Transverse colon (tissue), 4 donors: ENCODE measurements around the gene RMND5A. TPM values are rescaled to one million over a fixed set of nuclear protein-coding genes. Genes with fewer than 3 reads are reported as not detected.

Experiments
- DNase-seq: peaks from one replicate; pipeline ENCODE4 v3.0.0-alpha.2; 2019
- H3K27ac ChIP-seq, 4 donors: fragments of 200-600 bp; sonication (generic); 2 replicates each; pipeline ENCODE4 v1.5.1; 2016 to 2018; ENCODE audit warnings: inconsistent platforms in 4 of 4
- H3K27me3 ChIP-seq: fragments of 200-600 bp; sonication (generic); 2 replicates; pipeline ENCODE4 v1.5.1; 2017; ENCODE audit warnings: inconsistent platforms
- H3K36me3 ChIP-seq, 4 donors: fragments of 200-600 bp; sonication (generic); 2 replicates each; pipeline ENCODE4 v1.5.1; 2017 to 2019; ENCODE audit warnings: inconsistent platforms in 4 of 4
- H3K4me1 ChIP-seq, 4 donors: fragments of 200-600 bp; sonication (generic); 2 replicates each; pipeline ENCODE4 v1.5.1; 2017 to 2020; ENCODE audit warnings: inconsistent platforms in 4 of 4
- H3K4me3 ChIP-seq, 4 donors: fragments of 200-600 bp; sonication (generic); 1 replicate in 1 of 4; 2 replicates in 3 of 4; pipeline versions ENCODE4 v1.5.1 to v1.6.1; 2017 to 2019; ENCODE audit warnings: inconsistent platforms in 4 of 4
- H3K9me3 ChIP-seq, 2 donors: fragments of 200-600 bp; sonication (generic); 2 replicates each; pipeline ENCODE4 v1.5.1; 2017 to 2019; ENCODE audit warnings: inconsistent platforms in 2 of 2
- EP300 ChIP-seq: sonication (generic); formaldehyde crosslinking; IDR thresholded peaks from one replicate; pipeline ENCODE4 v1.6.1; 2017; ENCODE audit warnings: antibody characterized with exemption, low read depth
- POLR2A ChIP-seq: fragments of 450-650 bp; IDR thresholded peaks from one replicate; pipeline ENCODE4 v1.6.1; 2016; ENCODE audit warnings: antibody characterized with exemption, mild to moderate bottlenecking, moderate library complexity
- POLR2AphosphoS5 ChIP-seq, 3 donors: sonication (generic); formaldehyde crosslinking; IDR thresholded peaks; one replicate each; pipeline ENCODE4 v1.6.1; 2016; ENCODE audit warnings: antibody characterized with exemption in 3 of 3
- WGBS, 2 donors: methylation state at CpG; one replicate each; pipeline ENCODE4 v1.1.5; 2018; ENCODE audit warnings: low coverage in 1 of 2; 5-methylcytosine and 5-hydroxymethylcytosine counted together
- in situ Hi-C, 4 donors: fragments of 200-750 bp; cut with MboI; loops; one replicate each; pipeline versions ENCODE4 v1.15.0 to v1.15.1; 2017; ENCODE audit warnings: low sequenced_read_pairs in 3 of 4, low pct_ligation_motif_present in 1 of 4, low pct_unique_long_range_greater_than_20kb in 1 of 4
- intact Hi-C: fragments of 100-400 bp; cut with DNase I; formaldehyde crosslinking; loops from one replicate; pipeline ENCODE4 v1.15.1; 2023; ENCODE audit warnings: low total_unique reads
- total RNA-seq, 4 donors: library from RNA; depleted of rRNA; stranded (reverse); fragments of >200 nt; gene quantifications; one replicate each; pipeline ENCODE4 v1.1.0, GENCODE V29; 2016
- TF ChIP-seq, protein P1 (sequence below), 5 experiments: fragments of 200-600 bp in 3 of 5; fragments of 450-650 bp in 2 of 5; sonication (generic) in 3 of 5; IDR thresholded peaks; 1 replicate in 2 of 5; 2 replicates in 3 of 5; pipeline ENCODE4 v1.5.1; 2016 to 2017; ENCODE audit warnings: antibody characterized with exemption in 5 of 5, inconsistent platforms in 3 of 5, mild to moderate bottlenecking in 2 of 5, moderate library complexity in 1 of 5

RMND5A gene
- total RNA-seq, 4 donors from 2014 or later = 58.1 to 94.8 (median 72.4) TPM

DNA sequence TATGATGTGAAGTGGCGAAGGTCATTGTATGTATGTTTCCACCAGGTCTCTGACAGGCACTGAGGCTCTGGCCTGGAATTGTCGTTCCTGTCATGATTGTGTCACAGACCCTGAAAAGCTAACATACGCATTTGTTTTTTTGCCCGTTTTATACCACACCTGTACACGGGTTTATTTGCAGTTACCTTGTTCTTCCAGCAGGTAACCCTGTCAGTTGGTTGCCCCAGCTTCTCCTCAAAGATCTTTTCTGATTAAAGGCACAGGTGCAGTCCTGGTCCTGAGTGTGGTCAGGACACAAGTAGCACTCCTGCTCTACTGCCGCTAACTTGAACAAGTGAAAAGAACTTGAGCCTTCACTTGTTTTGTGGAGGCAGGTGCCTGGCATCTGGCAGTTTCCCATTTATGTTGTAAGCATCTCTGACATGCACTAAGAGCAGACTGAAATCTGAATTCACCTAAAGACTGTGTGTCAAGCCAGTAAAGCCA is 50.8 kb downstream of the RMND5A start:
- TF ChIP-seq EP300 = no peak
- TF ChIP-seq, protein P1, sequence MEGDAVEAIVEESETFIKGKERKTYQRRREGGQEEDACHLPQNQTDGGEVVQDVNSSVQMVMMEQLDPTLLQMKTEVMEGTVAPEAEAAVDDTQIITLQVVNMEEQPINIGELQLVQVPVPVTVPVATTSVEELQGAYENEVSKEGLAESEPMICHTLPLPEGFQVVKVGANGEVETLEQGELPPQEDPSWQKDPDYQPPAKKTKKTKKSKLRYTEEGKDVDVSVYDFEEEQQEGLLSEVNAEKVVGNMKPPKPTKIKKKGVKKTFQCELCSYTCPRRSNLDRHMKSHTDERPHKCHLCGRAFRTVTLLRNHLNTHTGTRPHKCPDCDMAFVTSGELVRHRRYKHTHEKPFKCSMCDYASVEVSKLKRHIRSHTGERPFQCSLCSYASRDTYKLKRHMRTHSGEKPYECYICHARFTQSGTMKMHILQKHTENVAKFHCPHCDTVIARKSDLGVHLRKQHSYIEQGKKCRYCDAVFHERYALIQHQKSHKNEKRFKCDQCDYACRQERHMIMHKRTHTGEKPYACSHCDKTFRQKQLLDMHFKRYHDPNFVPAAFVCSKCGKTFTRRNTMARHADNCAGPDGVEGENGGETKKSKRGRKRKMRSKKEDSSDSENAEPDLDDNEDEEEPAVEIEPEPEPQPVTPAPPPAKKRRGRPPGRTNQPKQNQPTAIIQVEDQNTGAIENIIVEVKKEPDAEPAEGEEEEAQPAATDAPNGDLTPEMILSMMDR (IDR thresholded peaks at IDR 0.05) = no peak
- TF ChIP-seq POLR2A = no peak
- no peak for TF ChIP-seq POLR2AphosphoS5 (IDR thresholded peaks at IDR 0.05)
- Histone ChIP-seq H3K4me1 (no peaks in the 10 kb centered on the region), H3K9me3 (no peaks in the 10 kb centered on the region), H3K36me3 (peaks cover 0 to 60% (median 10%) of the 10 kb centered on the region in 4 donors), H3K4me3 (no peak overlapping the region), H3K27me3 (no peaks in the 10 kb centered on the region), H3K27ac (no peak overlapping the region)
- WGBS, 2 donors = 88 to 91% methylated on average over 4 to 6 of the region's 6 CpGs
- intact Hi-C loops (no loop called here), in situ Hi-C loops (no loop called here)
- no peak for DNase-seq

DNA sequence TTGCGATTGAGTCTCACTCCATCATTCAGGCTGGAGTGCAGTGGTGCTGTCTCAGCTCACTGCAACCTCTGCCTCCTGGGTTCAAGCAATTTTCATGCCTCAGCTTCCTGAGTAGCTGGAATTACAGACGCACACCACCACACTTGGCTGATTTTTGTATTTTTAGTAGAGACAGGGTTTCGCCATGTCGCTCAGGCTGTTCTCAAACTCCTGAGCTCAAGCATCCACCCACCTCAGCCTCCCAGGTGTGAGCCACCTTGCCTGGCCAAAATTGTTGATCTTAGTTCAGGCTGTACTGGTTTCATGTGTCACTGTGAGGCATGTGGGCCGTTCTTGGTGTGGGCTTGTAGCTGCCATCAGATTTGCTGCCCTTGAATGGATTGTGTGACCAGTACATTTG is 52.5 kb downstream of the RMND5A start:
- Histone ChIP-seq H3K36me3 (peaks cover 0 to 59% (median 8%) of the 10 kb centered on the region in 4 donors), H3K27me3 (no peaks in the 10 kb centered on the region), H3K27ac (no peak overlapping the region), H3K4me1 (no peaks in the 10 kb centered on the region), H3K4me3 (no peak overlapping the region), H3K9me3 (no peaks in the 10 kb centered on the region)
- 81 to 100% methylated on average over 1 to 5 of the region's 5 CpGs for WGBS, 2 donors
- no peak for TF ChIP-seq POLR2AphosphoS5 (IDR thresholded peaks at IDR 0.05)
- TF ChIP-seq, protein P1 (IDR thresholded peaks at IDR 0.05) = no peak
- TF ChIP-seq EP300 = no peak
- TF ChIP-seq POLR2A = no peak
- DNase-seq = no peak
- intact Hi-C loops = no loop called here
- in situ Hi-C loops = no loop called here

DNA sequence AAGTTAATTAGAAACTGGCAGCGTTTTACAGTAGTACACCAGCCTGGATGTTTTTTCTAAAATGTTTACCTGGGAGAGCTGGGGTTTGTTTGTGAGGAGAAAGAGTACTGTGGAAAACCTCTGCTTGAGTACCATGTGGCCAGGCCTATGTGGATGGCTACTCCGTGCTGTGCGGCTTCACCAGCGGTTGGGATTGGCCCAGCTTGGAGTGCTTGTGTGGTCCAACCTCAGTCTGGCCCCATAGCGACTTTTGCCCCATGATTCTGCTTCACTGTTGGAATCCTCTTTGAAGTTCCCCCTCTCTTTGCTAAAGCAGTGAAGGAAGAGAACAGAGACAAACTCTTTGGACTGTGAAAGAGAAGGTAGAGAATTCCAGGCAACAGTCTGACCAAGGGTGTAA is 54.8 kb downstream of the RMND5A start:
- H3K36me3 ChIP-seq = peaks cover 0 to 50% (median 8%) of the 10 kb centered on the region in 4 donors
- H3K4me3 ChIP-seq = no peak overlapping the region
- H3K4me1 ChIP-seq = no peaks in the 10 kb centered on the region
- WGBS, 2 donors = 60 to 74% methylated on average over 1 to 5 of the region's 5 CpGs
- H3K27ac ChIP-seq = no peak overlapping the region
- in situ Hi-C loops (no loop called here), intact Hi-C loops (no loop called here)
- TF ChIP-seq POLR2AphosphoS5 (IDR thresholded peaks at IDR 0.05) (no peak), POLR2A (no peak), EP300 (no peak)
- TF ChIP-seq, protein P1 (IDR thresholded peaks at IDR 0.05) = no peak
- no peak for DNase-seq
- H3K27me3 ChIP-seq = no peaks in the 10 kb centered on the region
- H3K9me3 ChIP-seq = no peaks in the 10 kb centered on the region

DNA sequence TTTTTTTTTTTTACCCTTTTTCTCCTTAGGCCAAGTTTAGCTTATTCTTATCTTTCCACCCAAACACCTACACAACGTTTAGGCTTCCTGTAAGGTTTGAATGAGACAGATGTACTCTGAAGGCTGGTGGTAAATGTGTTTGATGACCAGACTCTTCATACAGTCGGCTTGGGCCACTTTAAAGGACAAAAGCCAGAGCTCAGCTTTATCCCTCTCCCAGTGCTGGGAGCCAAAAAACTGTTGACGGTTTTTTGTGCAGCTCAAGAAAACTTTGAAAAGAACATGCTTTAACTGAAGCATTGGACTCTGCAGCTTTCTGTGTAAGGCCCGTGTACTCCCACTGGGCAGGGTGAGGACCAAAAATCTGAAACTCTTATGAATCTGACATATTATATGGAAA is 55.2 kb downstream of the RMND5A start:
- 48 to 53% methylated on average over 4 of the region's 4 CpGs for WGBS, 2 donors
- no peaks in the 10 kb centered on the region for H3K27me3 ChIP-seq
- in situ Hi-C loops = no loop called here

More for the DNA sequence above, 55.2 kb downstream of the RMND5A start:
- no peaks in the 10 kb centered on the region for H3K9me3 ChIP-seq
- intact Hi-C loops = no loop called here
- DNase-seq = no peak
- peaks cover 0 to 45% (median 8%) of the 10 kb centered on the region in 4 donors for H3K36me3 ChIP-seq
- no peak overlapping the region for H3K4me3 ChIP-seq
- H3K27ac ChIP-seq = no peak overlapping the region
- TF ChIP-seq POLR2A = no peak
- TF ChIP-seq, protein P1 (IDR thresholded peaks at IDR 0.05) = no peak
- TF ChIP-seq EP300 = no peak
- TF ChIP-seq POLR2AphosphoS5 (IDR thresholded peaks at IDR 0.05) = no peak
- H3K4me1 ChIP-seq = no peaks in the 10 kb centered on the region
